Effector memory CD4-positive, alpha-beta T cell (primary cell): ENCODE measurements around the gene WDR64.

Experiments
- DNase-seq, 3 donors: peaks; one replicate each; pipeline ENCODE4 v3.0.0-alpha.2; 2020
- H3K27ac ChIP-seq: 2 replicates; pipeline ENCODE4 v1.7.0; 2013; ENCODE audit warnings: mild to moderate bottlenecking, low read length, moderate library complexity; ENCODE audit not compliant: insufficient read depth, poor library complexity, severe bottlenecking
- H3K27me3 ChIP-seq: replicated peaks from 2 replicates; pipeline ENCODE4 v1.7.0; 2013; ENCODE audit warnings: mild to moderate bottlenecking, low read length; ENCODE audit not compliant: insufficient read depth, control insufficient read depth, poor library complexity, severe bottlenecking
- H3K36me3 ChIP-seq: 2 replicates; pipeline ENCODE4 v1.7.0; 2013; ENCODE audit warnings: mild to moderate bottlenecking, low read length, moderate library complexity; ENCODE audit not compliant: control insufficient read depth, insufficient read depth
- H3K4me1 ChIP-seq: 2 replicates; pipeline ENCODE4 v1.7.0; 2013; ENCODE audit warnings: low read length, mild to moderate bottlenecking; ENCODE audit not compliant: control insufficient read depth, insufficient read depth, poor library complexity, severe bottlenecking
- H3K4me3 ChIP-seq: 2 replicates; pipeline ENCODE4 v1.7.0; 2013; ENCODE audit warnings: low read length, low read depth, mild to moderate bottlenecking; ENCODE audit not compliant: insufficient read depth, poor library complexity, severe bottlenecking
- H3K9me3 ChIP-seq: 2 replicates; pipeline ENCODE4 v1.7.0; 2013; ENCODE audit warnings: mild to moderate bottlenecking, low read length, moderate library complexity; ENCODE audit not compliant: control insufficient read depth

WDR64 gene

GRCh38 chr1:241612533-241613477 is 39.3 kb upstream of the WDR64 start:
- no peak for DNase-seq
- H3K27ac ChIP-seq, result no peak overlapping the region
- H3K4me3 ChIP-seq, result no peak overlapping the region

DNA sequence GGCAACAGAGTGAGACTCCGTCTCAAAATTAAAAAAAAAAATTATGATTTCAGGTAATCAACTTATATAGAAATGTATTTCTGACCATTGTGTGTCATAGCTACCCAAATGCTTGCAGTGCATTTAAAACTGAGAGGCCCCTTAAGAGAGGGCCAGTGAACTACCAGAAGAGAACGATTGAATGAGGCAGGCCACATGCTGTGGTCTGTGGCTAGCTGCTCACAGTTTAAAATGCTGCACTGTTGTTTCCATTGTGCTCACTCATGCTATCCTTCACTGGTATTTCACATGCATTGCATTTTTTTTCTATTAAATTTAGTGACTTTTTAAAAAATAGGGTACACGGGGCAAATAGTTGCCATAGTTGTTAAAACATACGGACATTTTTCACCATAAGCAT is 37.9 kb upstream of the WDR64 start:
- Histone ChIP-seq H3K4me1 (no peaks in the 10 kb centered on the region), H3K4me3 (no peak overlapping the region), H3K36me3 (no peaks in the 10 kb centered on the region), H3K9me3 (no peaks in the 10 kb centered on the region), H3K27me3 (no peaks in the 10 kb centered on the region), H3K27ac (no peak overlapping the region)
- DNase-seq, result no peak

More at GRCh38 chr1:241612533-241613477, 39.3 kb upstream of the WDR64 start:
- no peaks in the 10 kb centered on the region for H3K27me3 ChIP-seq
- H3K9me3 ChIP-seq, result no peaks in the 10 kb centered on the region
- no peaks in the 10 kb centered on the region for H3K36me3 ChIP-seq
- H3K4me1 ChIP-seq, result no peaks in the 10 kb centered on the region

DNA sequence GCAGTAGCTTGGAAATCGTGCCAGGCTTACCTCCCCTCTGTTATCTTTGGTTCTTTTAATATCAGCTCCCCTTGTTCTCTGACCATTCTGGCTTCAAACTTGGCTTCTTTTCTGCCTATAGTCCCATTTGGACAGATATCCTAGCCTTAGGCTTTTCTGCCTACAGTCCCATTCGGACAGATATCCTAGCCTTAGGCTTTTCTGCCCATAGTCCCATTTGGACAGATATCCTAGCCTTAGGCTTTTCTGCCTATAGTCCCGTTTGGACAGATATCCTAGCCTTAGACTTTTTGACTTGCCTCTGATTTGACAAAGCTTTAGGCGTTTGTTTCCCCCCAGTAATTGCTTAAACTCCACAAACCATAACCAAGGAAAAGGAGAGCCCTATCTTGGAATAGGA is 37.5 kb upstream of the WDR64 start:
- H3K4me1 ChIP-seq, result no peaks in the 10 kb centered on the region
- no peak overlapping the region for H3K4me3 ChIP-seq
- no peak for DNase-seq
- H3K36me3 ChIP-seq, result no peaks in the 10 kb centered on the region
- no peak overlapping the region for H3K27ac ChIP-seq
- no peaks in the 10 kb centered on the region for H3K27me3 ChIP-seq
- H3K9me3 ChIP-seq, result no peaks in the 10 kb centered on the region

- H3K27ac ChIP-seq, result no peak overlapping the region
These were observed 36.8 kb upstream of the WDR64 start for GRCh38 chr1:241615043-241615974.

GRCh38 chr1:241617426-241617825 is 34.7 kb upstream of the WDR64 start:
- H3K27me3 ChIP-seq, result no peaks in the 10 kb centered on the region
- no peaks in the 10 kb centered on the region for H3K4me1 ChIP-seq
- no peaks in the 10 kb centered on the region for H3K9me3 ChIP-seq
- no peak for DNase-seq
- H3K27ac ChIP-seq, result no peak overlapping the region
- H3K4me3 ChIP-seq, result no peak overlapping the region
- H3K36me3 ChIP-seq, result no peaks in the 10 kb centered on the region

More at GRCh38 chr1:241615043-241615974, 36.8 kb upstream of the WDR64 start:
- Histone ChIP-seq H3K4me3 (no peak overlapping the region), H3K27me3 (no peaks in the 10 kb centered on the region), H3K4me1 (no peaks in the 10 kb centered on the region), H3K36me3 (no peaks in the 10 kb centered on the region), H3K9me3 (no peaks in the 10 kb centered on the region)
- DNase-seq, result no peak

GRCh38 chr1:241622669-241623068 is 29.4 kb upstream of the WDR64 start:
- DNase-seq, result no peak
- H3K9me3 ChIP-seq, result no peaks in the 10 kb centered on the region
- H3K27ac ChIP-seq, result no peak overlapping the region
- H3K4me3 ChIP-seq, result no peak overlapping the region
- H3K4me1 ChIP-seq, result no peaks in the 10 kb centered on the region
- H3K36me3 ChIP-seq, result no peaks in the 10 kb centered on the region
- no peaks in the 10 kb centered on the region for H3K27me3 ChIP-seq

GRCh38 chr1:241624935-241625334 is 27.1 kb upstream of the WDR64 start:
- no peak overlapping the region for H3K27ac ChIP-seq
- no peaks in the 10 kb centered on the region for H3K36me3 ChIP-seq
- no peaks in the 10 kb centered on the region for H3K4me1 ChIP-seq
- no peaks in the 10 kb centered on the region for H3K9me3 ChIP-seq
- DNase-seq, result no peak
- no peak overlapping the region for H3K4me3 ChIP-seq
- H3K27me3 ChIP-seq, result no peaks in the 10 kb centered on the region

GRCh38 chr1:241627453-241628259 is 24.4 kb upstream of the WDR64 start:
- H3K27ac ChIP-seq, result peak overlapping the region; percentile 9
- DNase-seq, result peak in 1 of 3 donors; percentile 17
- H3K4me3 ChIP-seq, result peak overlapping the region; percentile 15
- no peaks in the 10 kb centered on the region for H3K27me3 ChIP-seq
- H3K9me3 ChIP-seq, result no peaks in the 10 kb centered on the region
- H3K4me1 ChIP-seq, result no peaks in the 10 kb centered on the region
- no peaks in the 10 kb centered on the region for H3K36me3 ChIP-seq

DNA sequence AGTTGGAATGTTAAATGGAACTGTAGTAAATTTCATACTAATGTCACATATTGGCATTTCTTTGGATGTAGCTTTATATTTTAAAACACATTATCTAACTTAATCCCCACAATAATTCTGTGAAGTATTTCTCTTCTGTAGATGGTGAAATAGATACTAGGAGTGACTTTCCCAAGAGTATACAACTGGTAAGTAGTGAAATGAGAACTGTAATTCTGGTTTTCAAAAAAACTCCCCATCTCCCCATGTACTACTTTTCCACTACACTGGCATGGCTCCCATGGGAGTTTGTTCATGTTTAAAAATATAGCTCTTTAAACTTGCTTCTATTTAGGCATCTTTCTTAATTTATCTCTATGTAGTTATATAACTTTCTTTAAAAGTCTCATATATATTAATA is 22.1 kb upstream of the WDR64 start:
- Histone ChIP-seq H3K27ac (no peak overlapping the region), H3K4me3 (no peak overlapping the region), H3K36me3 (no peaks in the 10 kb centered on the region), H3K9me3 (no peaks in the 10 kb centered on the region), H3K4me1 (no peaks in the 10 kb centered on the region), H3K27me3 (no peaks in the 10 kb centered on the region)
- no peak for DNase-seq
